Activated T-cell treated with anti-CD3 and anti-CD28 coated beads for 4 hours (primary cell): Measurements from ENCODE around the gene TRIOBP.
"Not testable (repeated sequence)": the region's sequence is repeated elsewhere in the genome, so short reads cannot be mapped to it uniquely, and the experiment has no call there.

Source experiments
- DNase-seq: peaks from one replicate; pipeline ENCODE4 v3.0.0-alpha.2; 2020

Gene TRIOBP

DNA sequence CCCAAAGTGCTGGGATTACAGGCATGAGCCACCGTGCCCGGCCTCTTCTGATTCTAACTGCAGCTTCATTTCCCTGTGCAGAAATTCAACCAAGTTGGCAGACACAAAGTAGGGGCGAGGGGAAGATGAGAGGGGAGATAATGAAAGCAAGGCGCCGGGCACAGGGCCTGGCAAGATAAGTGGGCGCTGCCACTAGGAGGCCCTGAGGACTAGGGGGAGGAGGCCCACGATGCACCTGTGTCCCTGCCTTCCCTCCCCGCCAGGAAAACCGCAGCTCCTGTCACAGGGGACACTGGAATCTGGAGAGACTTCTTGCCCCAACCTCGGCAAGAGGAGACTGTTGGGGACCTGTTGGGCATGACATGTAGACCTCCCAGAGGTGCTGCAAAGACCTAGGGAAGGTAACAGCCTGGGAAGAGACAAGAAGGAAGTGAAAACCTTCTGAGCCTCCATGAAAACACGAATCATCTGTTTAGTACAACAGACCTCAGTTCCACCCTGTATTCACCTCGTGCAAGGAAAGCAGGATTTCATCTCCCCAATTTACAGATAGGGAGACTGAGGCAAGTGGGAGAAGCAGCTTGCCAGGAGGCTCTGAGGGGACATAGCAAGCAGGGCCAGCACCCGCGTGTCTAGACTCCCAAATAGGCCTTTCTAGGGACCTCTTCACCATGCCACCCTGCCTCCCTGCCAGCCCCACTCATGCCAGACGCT is 24.5 kb upstream of the TRIOBP start:
- DNase-seq = no peak

DNA sequence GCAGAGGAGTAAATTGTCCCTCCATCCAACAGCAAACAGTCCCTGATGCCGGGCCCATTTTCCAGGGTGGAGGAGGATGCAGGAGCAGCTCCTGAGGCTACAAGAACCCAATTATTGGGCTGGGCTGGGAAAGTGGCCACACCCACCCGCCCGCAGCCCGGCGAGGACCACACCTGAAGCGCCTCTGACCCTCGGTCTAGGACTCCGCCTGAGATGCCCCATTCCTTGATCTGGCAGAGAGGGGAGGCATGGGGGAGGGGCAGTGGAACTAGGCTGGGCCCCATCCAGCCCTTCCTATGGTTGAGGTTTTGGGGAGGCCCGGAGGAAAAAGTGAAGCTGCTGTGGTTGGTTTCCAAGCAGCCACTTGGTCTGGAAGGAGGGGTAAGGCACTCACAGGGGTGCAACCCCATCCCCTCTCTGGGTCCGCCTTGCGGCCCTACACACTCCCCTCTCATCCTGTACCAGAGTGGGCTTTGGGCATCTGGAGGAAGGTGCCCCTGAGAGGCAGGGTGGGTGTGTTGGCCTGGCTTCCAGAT is 23.9 kb upstream of the TRIOBP start:
- DNase-seq = no peak

DNA sequence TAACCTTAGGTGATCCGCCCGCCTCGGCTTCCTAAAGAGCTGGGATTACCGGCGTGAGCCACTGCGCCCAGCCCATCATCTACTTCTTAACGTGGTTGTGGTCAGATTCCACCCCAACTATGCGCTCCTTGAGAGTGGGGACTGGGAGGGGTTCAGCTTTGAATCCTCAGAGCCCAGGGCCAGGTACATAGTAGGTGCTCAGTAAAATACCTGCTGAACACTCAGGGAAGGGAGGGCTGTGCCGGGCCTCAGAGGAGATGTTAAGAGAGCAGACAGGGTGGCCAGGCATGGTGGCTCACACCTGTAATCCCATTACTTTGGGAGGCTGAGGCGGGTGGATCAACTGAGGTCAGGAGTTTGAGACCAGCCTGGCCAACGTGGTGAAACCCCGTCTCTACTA is 22.6 kb upstream of the TRIOBP start:
- DNase-seq = no peak

DNA sequence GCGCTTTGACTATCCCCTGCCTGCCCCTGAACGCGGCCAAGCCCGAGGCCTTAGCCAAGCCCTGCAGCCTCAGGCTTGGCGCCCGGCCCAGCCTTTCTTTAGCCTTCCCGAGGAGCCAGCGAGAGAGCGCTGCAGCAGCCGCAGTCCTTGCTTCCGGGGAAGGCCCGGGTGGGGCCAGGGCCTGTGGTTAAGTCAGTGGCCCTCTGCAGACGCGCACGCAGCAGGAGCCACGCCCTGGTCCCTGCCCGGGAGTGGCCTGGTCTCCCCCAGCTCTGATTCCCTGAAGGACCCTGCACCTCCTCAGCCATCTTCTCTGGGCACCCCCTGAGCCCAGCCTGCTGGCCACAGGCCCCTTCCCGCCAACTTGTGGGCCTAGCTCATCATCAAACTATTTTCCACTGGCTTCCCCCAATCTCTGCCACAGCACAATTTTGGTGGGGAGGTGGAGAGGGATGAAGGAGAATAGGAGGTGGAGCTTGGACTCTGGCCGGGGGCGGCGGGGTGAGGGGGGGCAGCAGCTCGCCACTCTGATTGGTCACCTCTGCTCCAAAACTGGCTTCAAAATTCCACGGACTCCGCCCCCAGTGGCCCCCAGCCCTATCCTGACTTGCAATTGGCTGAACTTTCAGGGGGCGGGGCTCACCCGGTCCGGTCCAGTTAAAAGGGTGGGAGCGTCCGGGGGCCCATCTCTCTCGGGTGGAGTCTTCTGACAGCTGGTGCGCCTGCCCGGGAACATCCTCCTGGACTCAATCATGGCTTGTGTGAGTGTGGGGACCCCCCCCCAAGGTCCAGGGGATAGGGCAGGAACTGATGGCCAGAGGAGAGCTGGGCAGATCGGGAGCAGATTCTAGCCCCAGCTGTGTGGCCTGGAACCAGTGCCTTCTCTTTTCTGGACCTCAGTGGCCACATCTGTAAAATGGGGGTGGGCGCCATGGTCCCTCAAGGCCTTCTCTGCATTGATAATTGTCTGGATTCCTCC is 21.6 kb upstream of the TRIOBP start, which contains the start of gene LGALS1:
Gene LGALS1 (plus strand): TSS at position 686 of the 979 bp plus-strand sequence. CDS start 67 bp downstream, at position 753.
- no peak for DNase-seq

DNA sequence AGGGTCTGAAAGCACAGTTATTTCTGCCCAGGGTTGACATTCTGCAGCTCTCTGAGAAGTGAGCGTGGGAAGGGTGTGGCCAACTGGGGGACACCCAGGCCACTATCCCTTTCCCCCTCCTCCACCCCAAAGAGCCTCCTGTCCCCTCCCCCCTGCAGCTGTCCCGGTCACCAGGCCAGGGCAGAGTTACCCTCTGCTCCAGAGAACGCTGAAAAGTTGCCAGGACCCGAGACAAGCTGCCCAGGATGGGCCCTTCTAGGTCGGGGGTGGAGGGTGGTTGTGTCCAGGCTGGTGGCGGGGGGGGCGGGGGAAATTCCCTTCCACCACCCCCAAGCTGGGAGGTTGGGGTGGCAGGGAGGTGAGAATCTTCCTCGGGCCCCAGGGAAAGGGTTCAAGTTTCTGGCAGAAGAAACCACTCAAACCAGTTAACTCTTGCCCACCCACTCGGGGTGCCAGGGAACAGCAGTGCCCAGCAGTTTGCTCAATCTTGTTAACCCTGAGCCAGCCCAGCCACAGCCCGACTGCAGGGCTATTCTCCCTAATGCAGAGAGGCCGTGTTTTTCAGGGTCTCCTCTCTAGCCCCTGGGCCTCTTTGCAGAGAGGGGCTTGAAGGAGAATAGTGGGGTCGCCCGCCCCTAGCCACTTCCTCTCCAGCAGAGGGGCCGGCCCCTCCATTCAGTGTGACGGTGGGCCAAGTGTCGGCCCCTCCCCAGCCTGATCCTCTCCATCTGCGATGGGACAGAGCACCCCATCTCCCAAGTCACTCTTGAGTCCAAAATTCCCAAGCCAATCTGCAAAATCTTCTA is 20.7 kb upstream of the TRIOBP start:
- no peak for DNase-seq

DNA sequence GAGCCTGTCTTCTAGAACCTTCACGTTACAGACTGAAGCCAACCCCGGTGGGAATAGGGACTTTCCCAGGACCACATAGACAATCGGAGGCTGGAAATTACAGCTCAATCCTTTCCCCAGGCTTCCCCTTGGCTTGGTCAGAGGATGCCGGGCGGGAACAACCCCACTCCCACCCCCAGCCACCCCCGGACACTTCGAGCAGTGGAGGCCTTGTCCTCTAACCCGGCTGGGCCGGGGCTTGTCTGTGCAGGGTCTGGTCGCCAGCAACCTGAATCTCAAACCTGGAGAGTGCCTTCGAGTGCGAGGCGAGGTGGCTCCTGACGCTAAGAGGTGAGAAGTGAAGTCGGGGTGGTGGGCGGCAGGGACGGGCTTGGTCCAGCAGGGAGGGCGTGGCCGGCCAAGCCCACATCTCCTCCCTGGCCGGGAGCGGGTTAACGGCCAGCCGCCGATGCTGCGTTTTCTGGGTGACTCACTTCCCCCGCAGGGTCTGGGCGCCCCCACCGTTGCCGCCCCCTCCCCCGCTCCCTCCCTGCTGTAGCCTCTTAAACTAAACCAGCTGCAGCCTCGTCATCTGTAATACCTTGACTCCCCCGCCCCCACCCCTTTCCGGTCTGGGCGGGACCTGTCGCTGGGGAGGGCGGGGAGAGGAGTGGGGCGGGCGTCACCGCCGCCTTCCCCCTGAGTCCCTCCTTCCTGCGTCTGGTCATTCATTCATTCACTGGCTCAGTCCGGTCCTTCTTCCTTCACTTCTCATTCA is 19.9 kb upstream of the TRIOBP start:
- DNase-seq = peak; percentile 98

DNA sequence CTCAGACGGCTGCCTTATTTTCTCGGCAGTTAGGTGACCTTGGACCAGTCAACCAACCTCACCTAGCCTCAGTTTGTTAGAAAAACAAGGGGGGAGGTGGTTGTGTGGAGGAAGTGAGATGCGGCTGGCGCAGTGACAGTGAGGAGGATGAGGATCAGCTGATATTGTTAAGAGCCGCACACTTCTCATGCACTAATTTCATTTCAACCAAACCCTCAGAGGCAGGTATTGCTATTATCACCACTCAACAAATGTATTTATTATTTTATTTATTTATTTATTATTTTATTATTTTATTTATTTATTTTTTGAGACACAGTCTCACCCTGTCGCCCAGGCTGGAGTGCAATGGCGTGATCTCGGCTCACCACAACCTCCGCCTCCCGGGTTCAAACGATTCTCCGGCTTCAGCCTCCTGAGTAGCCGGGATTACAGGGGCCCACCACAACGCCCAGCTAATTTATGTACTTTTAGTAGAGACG is 19.3 kb upstream of the TRIOBP start:
- DNase-seq = no peak

DNA sequence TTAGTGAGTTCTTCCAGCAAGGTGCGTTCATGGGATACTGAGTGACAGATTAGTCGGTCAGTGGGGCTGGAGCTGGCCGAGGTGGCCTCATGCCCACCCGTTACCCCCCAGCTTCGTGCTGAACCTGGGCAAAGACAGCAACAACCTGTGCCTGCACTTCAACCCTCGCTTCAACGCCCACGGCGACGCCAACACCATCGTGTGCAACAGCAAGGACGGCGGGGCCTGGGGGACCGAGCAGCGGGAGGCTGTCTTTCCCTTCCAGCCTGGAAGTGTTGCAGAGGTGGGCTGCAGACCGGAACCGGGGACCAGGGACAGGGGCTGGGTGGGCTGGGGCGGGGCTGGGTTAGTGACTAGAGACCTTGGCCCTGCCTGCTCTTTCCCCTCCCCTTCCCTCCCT is 18.5 kb upstream of the TRIOBP start:
- DNase-seq = no peak

DNA sequence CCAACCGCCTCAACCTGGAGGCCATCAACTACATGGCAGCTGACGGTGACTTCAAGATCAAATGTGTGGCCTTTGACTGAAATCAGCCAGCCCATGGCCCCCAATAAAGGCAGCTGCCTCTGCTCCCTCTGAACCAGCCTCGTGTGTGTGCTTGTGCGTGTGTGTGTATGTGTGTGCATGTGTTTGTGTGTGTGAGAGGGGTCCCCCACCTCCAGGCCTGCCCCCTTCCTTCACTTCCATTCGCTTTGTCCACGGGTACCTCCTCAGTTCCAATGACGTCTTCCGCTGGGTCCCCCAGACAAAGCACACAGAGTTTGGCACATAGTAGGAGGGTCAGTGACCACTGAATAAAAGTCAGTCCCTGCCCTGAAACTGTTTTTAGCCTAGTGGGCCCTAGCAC is 17.2 kb upstream of the TRIOBP start:
- no peak for DNase-seq

DNA sequence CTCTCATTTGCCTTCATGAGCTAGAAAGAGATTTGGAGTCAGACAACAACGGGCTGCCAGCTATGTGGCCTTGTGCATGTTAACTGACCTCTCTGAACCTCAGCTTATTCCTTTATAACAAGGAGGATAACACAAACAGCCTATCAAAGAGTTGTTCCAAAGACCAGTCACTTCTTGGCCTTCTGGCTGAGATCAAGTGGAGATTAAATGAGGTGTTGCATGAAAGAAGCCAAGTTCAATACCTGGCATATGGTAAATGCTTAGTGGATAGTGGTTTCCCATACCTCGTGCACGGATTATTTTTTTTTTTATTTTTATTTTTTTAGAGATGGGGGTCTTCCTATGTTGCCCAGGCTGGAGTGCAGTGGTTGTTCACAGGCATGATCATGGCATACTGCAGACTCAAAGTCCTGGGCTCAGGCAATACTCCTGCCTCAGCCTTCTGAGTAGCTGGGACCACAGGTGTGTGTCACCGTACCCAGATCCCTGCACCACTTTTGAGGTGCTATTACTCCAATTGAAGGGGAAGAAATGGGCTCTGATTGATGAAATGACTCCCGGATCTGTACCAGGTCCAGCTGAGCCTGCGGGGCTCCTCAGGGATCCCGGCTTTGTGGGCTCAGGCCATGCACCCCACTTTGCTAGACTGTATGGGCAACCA is 16.5 kb upstream of the TRIOBP start:
- no peak for DNase-seq

DNA sequence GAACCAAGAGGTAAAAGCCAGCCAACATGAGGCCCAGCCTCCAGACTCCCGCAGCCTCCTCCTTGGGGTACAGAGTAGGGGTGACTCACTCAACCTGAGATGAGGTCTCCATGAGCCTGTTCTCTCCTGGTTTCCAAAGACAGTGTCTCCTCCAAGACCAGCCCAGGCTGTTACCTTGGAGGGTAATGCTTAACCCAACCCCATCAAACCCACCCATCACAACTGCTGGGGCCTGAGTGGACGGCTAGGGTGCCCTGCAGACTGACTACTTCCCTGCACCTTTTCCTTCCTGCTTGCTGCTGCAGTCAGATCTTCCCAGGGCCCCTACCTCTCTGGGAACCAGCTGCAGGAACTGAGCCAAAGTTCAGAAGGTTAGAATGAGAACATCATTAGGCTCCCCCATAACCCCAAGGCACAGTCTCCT is 15.8 kb upstream of the TRIOBP start:
- DNase-seq = no peak

DNA sequence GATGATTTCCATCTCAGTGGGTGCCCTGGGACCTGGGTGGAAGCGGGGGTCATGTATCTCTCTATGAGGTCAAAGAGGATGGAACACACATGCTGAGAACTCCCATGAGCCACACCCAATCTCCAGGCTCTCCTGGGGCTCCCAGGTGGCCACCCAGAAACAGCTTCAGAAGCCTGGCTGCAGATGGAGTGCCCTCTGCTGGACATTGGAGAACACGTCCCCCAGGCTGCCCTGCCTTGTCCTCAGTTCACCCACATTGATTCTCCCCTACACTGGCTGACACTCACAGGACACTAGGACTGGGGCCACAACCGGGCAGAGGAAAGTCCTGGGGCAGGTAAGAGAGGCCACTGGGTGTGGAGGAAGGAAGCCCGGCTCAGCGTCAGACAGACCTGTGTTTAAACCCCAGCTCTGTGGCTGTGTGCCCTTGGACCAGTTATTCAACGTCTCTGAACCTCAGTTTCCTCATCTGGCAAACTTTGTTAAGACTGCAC is 15.2 kb upstream of the TRIOBP start:
- DNase-seq = peak; percentile 71

DNA sequence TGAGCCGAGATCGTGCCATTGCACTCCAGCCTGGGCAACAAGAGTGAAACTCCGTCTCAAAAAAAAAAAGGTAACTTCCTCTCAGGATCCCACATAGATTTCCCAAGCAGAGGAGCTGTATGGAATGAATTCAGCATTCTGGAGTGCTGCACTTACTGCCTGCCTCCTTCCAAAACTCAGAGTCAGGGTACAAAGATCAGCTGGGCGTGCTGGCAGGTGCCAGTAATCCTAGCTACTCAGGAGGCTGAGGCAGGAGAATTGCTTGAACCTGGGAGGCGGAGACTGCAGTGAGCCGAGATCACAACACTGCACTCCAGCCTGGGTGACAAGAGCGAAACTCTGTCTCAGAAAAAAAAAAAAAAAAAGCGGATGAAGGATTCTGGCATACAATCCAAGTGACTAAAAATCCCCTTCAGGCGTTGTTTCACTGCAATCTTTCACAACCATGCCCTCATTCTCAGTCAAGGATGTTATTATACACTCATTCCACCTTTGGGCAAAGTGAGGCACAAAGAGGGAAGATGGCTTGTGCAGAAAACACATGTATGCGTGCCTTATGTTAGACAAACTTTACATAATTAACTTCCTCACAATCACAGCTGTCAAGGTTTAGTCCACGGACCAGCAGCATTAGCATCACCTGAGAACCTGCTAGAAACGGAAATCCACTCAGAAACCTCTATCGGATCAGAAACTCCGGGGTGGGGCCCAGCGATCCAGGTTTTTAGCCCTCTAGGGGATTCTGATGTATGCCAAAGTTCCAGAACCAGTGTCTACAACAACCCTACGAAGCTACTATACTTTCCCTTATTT is 11.8 kb upstream of the TRIOBP start:
- DNase-seq = no peak

DNA sequence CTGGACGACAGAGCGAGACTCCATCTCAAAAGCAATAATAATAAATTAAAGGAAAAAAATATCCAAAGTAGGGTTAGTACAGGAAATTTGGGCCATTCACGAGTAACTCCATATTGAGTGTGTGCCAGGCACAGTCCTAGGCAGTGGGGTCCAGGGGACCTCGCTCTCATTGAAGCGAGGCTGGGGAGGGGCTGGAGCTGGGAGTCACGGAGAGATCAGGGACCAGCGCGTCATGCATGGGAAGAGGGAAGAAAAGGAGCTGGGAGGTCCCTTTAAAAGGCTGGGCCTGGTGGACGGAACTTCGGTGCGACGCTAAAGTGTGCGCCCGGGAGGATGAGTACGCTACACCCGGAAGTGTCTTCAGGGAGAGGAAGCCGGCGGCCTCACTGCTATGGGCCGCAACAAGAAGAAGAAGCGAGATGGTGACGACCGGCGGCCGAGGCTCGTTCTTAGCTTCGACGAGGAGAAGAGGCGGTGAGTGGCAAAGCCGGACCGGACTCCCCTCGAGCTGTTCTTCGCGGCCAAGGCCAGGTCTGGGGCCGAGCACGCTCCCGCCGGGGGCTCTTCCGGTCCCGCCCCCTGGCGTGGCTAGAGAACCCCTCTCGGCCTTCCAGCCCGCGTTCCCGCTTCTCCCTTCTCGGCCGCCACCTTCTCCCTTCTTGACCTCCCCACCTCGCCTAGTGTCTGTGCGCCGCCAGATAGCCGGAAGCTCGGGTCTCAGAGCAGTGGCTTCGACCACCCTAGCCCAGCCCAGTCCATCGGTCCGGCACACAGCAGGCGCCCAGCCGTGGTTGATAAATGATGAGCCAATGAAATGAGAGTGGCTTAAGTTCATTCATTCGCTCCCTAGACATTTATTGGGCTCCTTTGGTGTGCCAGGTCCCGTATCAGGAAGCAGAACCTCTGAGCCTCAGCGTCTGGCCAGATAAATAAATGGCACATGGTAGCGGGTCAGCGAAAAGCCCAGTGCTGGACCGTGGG is 10.6 kb upstream of the TRIOBP start, which contains the start of gene NOL12:
Gene NOL12 (plus strand): TSS at position 342 of the 981 bp plus-strand sequence. CDS start 50 bp downstream, at position 392.
- peak; percentile 66 for DNase-seq

DNA sequence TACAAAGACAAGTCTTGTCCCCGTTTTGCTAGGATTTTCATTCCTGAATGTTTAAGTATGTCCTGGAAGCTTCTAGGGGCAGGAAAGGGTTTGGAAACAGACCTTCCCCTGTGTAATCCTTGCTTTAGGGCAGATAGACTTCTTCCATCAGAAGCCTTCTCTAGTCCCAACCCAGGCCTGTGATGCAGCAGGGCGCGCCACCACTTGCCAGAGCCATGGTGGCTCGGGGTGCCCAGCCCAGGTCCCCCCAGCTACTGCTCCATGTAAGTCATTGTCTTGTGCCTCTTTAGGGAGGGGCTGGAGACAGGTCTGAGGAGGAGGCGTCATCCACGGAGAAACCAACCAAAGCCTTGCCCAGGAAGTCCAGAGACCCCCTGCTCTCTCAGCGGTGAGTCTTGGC is 6.4 kb upstream of the TRIOBP start:
- no peak for DNase-seq

DNA sequence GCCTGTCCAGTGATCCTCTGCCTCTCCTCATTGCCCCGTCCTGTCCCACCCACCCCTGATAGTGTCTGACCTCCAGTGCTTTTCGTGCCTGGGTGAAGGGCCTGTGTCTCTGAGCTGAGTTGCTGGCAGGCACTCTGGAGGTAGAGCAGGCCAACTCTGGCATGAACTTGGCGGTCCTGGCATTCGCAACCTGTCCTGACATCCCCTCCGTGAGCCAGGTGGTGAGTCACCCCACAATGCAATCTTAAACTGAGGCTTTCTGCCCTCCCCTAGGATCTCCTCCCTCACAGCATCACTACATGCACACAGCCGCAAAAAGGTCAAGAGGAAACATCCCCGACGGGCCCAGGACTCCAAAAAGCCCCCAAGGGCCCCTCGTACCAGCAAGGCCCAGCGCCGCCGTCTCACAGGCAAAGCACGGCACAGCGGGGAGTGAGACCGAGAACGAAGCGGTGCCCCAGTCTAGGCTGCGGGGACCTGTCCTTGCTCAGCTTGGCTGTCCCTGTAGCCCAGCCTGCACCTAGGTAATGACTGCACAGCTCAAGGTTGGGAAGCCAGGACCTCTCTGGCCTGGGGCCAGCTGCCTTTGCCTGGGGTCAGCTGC is 5.8 kb upstream of the TRIOBP start:
- no peak for DNase-seq

DNA sequence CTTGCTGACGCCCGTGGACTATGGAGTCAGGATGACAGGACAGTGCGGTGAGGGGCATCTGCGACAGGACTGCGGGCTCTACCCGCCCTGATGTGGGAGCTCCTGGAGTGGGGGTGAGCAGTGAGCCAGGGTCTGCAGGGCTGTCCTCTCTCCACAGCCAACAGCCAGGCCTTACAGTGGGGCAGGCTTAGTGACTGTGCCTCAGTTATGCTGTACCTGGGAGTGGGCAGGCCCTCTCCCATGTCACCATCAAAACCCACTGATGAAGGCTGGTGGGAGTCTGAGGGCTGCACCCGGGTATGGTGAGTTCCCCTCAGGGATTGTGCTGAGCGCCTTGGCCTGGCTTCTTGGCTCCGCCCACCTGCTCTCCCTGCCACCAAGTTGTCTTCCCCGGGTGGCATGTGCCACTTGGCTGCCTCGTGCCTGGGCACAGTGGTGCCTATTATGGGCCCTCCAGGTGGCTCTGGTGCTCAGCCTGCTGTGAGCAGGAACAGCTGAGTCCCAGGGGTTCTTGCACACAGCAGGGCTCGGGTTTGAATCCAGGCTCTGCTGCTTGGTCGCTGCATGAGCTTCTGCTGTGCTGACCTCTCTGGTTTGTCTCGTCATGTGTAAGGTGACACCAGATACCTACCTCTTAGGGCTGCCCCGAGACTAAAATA is 4.1 kb upstream of the TRIOBP start:
- DNase-seq = no peak

DNA sequence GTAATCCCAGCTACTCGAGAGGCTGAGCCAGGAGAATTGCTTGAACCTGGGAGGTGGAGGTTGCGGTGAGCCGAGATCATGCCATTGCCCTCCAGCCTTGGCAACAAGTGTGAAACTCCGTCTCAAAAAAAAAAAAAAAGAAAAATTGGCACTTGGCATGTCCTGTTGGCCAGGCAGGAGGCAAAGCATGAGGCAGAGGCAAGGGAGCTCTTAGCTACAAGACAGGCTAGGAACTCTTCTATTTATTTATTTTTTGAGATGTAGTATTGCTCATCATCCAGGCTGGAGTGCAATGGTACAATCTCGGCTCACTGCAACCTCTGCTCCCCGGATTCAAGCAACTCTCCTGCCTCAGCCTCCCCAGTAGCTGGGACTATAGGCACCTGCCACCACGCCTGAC is 2.7 kb upstream of the TRIOBP start:
- not testable (repeated sequence) for DNase-seq
